MCF 10A (cell line): Measurements from ENCODE around the gene CYP11A1. TPM values are rescaled to one million over a fixed set of nuclear protein-coding genes. Genes with fewer than 3 reads are reported as not detected.

Experiments
- BruUV-seq: library from RNA; stranded (reverse); fragments of 400-500 nt; replicated peaks from 2 replicates; lab custom pipeline; 2021; lab: Mats Ljungman, UMichigan
- CTCF ChIA-PET: fragments of 300-600 bp; sonication (Branson Sonifier 250); formaldehyde crosslinking; extraction: SDS; loops from one replicate; lab custom pipeline; 2021; ENCODE audit warnings: antibody characterized with exemption, inconsistent platforms; lab: Yijun Ruan, JAX
- POLR2A ChIA-PET: fragments of 300-600, 350-650 bp; sonication (Branson Sonifier 250); formaldehyde crosslinking; extraction: SDS; loops from one replicate; lab custom pipeline; 2020; ENCODE audit warnings: antibody characterized with exemption, inconsistent platforms; lab: Yijun Ruan, JAX
- DNase-seq: peaks from one replicate; pipeline ENCODE4 v3.0.0-alpha.2; 2018; ENCODE audit not compliant: unreplicated experiment
- H3K27ac Mint-ChIP-seq: one replicate; pipeline ENCODE4 v1.8.0; 2022; ENCODE audit warnings: mild to moderate bottlenecking, low read depth, mixed read lengths; ENCODE audit not compliant: unreplicated experiment
- H3K27me3 Mint-ChIP-seq: one replicate; pipeline ENCODE4 v1.8.0; 2022; ENCODE audit warnings: mixed read lengths; ENCODE audit not compliant: insufficient read depth, unreplicated experiment
- H3K36me3 Mint-ChIP-seq: one replicate; pipeline ENCODE4 v1.8.0; 2022; ENCODE audit warnings: mild to moderate bottlenecking, moderate library complexity, mixed read lengths; ENCODE audit not compliant: insufficient read depth, unreplicated experiment
- H3K4me1 Mint-ChIP-seq: one replicate; pipeline ENCODE4 v1.8.0; 2022; ENCODE audit warnings: mixed read lengths; ENCODE audit not compliant: insufficient read depth, unreplicated experiment
- H3K4me3 Mint-ChIP-seq: one replicate; pipeline ENCODE4 v1.8.0; 2022; ENCODE audit warnings: mild to moderate bottlenecking, moderate library complexity, mixed read lengths; ENCODE audit not compliant: unreplicated experiment
- H3K9me3 Mint-ChIP-seq: one replicate; pipeline ENCODE4 v1.8.0; 2022; ENCODE audit warnings: mixed read lengths; ENCODE audit not compliant: unreplicated experiment
- intact Hi-C: fragments of 100-400 bp; cut with micrococcal nuclease; formaldehyde crosslinking; loops from 2 replicates; pipeline ENCODE4 v1.14.1; 2022
- total RNA-seq: library from RNA; stranded (reverse); gene quantifications from 2 replicates; pipeline ENCODE4 v1.2.3, GENCODE V29; 2022
- TF ChIP-seq, protein P1 (sequence below): fragments of 200-600 bp; IDR thresholded peaks from one replicate; pipeline ENCODE4 v1.8.0; 2022; ENCODE audit warnings: antibody characterized with exemption, mild to moderate bottlenecking; ENCODE audit not compliant: unreplicated experiment

Gene CYP11A1
- total RNA-seq, 1 experiment from 2014 or later, result not detected

- CTCF ChIA-PET, result interaction anchor here (0.7 to 2.4 kb wide), 3 partner anchors 14 to 155 kb away, joined by 3 to 10 read pairs (median 3); no protein-coding TSS in a partner anchor
- TF ChIP-seq, protein P1, sequence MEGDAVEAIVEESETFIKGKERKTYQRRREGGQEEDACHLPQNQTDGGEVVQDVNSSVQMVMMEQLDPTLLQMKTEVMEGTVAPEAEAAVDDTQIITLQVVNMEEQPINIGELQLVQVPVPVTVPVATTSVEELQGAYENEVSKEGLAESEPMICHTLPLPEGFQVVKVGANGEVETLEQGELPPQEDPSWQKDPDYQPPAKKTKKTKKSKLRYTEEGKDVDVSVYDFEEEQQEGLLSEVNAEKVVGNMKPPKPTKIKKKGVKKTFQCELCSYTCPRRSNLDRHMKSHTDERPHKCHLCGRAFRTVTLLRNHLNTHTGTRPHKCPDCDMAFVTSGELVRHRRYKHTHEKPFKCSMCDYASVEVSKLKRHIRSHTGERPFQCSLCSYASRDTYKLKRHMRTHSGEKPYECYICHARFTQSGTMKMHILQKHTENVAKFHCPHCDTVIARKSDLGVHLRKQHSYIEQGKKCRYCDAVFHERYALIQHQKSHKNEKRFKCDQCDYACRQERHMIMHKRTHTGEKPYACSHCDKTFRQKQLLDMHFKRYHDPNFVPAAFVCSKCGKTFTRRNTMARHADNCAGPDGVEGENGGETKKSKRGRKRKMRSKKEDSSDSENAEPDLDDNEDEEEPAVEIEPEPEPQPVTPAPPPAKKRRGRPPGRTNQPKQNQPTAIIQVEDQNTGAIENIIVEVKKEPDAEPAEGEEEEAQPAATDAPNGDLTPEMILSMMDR, result no peak
- intact Hi-C loops, result no loop called here
- no peaks in the 10 kb centered on the region for H3K36me3 Mint-ChIP-seq
- H3K27ac Mint-ChIP-seq, result no peak overlapping the region
- peaks cover 35% of the 10 kb centered on the region for H3K4me1 Mint-ChIP-seq
- no peak for DNase-seq
- POLR2A ChIA-PET, result no interaction called here
- no peaks in the 10 kb centered on the region for H3K27me3 Mint-ChIP-seq
- BruUV-seq, result no TSS peak
- H3K4me3 Mint-ChIP-seq, result no peak overlapping the region
- H3K9me3 Mint-ChIP-seq, result no peaks in the 10 kb centered on the region
These were observed 28.6 kb upstream of the CYP11A1 start for GRCh38 chr15:74396146-74396438.

- Mint-ChIP-seq H3K4me1 (peaks cover 29% of the 10 kb centered on the region), H3K27ac (no peak overlapping the region), H3K36me3 (no peaks in the 10 kb centered on the region), H3K9me3 (no peaks in the 10 kb centered on the region), H3K27me3 (no peaks in the 10 kb centered on the region), H3K4me3 (no peak overlapping the region)
- BruUV-seq, result no TSS peak
- intact Hi-C loops, result no loop called here
- no peak for DNase-seq
- TF ChIP-seq, protein P1, result no peak
- ChIA-PET POLR2A (interaction anchor here (0.7 kb wide), 1 partner anchor 157 kb away, joined by 4 read pairs; no protein-coding TSS in a partner anchor), CTCF (interaction anchor here (0.7 to 2.4 kb wide), 2 partner anchors 13 to 155 kb away, joined by 3 to 10 read pairs; no protein-coding TSS in a partner anchor)
These were observed 28.1 kb upstream of the CYP11A1 start for GRCh38 chr15:74395319-74396145.

GRCh38 chr15:74394090-74394846 lies 26.8 kb upstream of the CYP11A1 start:
- intact Hi-C loops, result no loop called here
- TF ChIP-seq, protein P1, result no peak
- POLR2A ChIA-PET, result interaction anchor here (0.7 kb wide), 1 partner anchor 155 kb away, joined by 4 read pairs; no protein-coding TSS in a partner anchor
- H3K27me3 Mint-ChIP-seq, result no peaks in the 10 kb centered on the region
- DNase-seq, result no peak
- H3K27ac Mint-ChIP-seq, result no peak overlapping the region
- BruUV-seq, result no TSS peak
- no peaks in the 10 kb centered on the region for H3K9me3 Mint-ChIP-seq
- CTCF ChIA-PET, result interaction anchor here (0.9 to 2.4 kb wide), 3 partner anchors 12 to 45 kb away, joined by 3 to 10 read pairs (median 3); no protein-coding TSS in a partner anchor
- peaks cover 29% of the 10 kb centered on the region for H3K4me1 Mint-ChIP-seq
- H3K4me3 Mint-ChIP-seq, result no peak overlapping the region
- no peaks in the 10 kb centered on the region for H3K36me3 Mint-ChIP-seq

- Mint-ChIP-seq H3K9me3 (no peaks in the 10 kb centered on the region), H3K27ac (no peak overlapping the region), H3K36me3 (no peaks in the 10 kb centered on the region), H3K4me3 (no peak overlapping the region), H3K4me1 (peaks cover 29% of the 10 kb centered on the region), H3K27me3 (no peaks in the 10 kb centered on the region)
- ChIA-PET CTCF (interaction anchor here (0.9 to 1.0 kb wide), 2 partner anchors 17 to 46 kb away, joined by 3 read pairs; no protein-coding TSS in a partner anchor), POLR2A (interaction anchor here (0.6 kb wide), 1 partner anchor 233 kb away, joined by 4 read pairs; no protein-coding TSS in a partner anchor)
- BruUV-seq, result no TSS peak
- no peak for DNase-seq
- TF ChIP-seq, protein P1, result no peak
- intact Hi-C loops, result no loop called here
These were observed 26.0 kb upstream of the CYP11A1 start for GRCh38 chr15:74393423-74393822.
